IMR-90 (cell line): ENCODE data around the gene SPNS2. TPM values are rescaled to one million over a fixed set of nuclear protein-coding genes. Genes with fewer than 3 reads are reported as not detected.

Source experiments
- ATAC-seq: fragments of 200-7000 bp; cut with Tn5 transposase; 2 replicates; pipeline ENCODE4 v1.9.1; 2020; ENCODE audit warnings: low read depth, mild to moderate bottlenecking, moderate library complexity
- BruUV-seq: library from RNA; stranded (reverse); fragments of 400-500 nt; replicated peaks from 2 replicates; lab custom pipeline; 2021; lab: Mats Ljungman, UMichigan
- CTCF ChIA-PET: fragments of 300-600 bp; formaldehyde crosslinking; extraction: SDS; loops from one replicate; lab custom pipeline; 2021; ENCODE audit warnings: antibody characterized with exemption; lab: Yijun Ruan, JAX
- POLR2A ChIA-PET: fragments of 300-600 bp; sonication (Branson Sonifier 250); formaldehyde crosslinking; loops from one replicate; lab custom pipeline; 2022; ENCODE audit warnings: antibody characterized with exemption; ENCODE audit not compliant: unreplicated experiment; lab: Charles Lee
- DNase-seq: peaks from one replicate; pipeline ENCODE4 v3.0.0; 2013
- H2AFZ ChIP-seq: replicated peaks from 2 replicates; pipeline ENCODE3; 2013; ENCODE audit warnings: low read length, mild to moderate bottlenecking; ENCODE audit not compliant: poor library complexity
- H2AK5ac ChIP-seq: 2 replicates; pipeline ENCODE4 v1.6.1; 2013; ENCODE audit warnings: low read depth, low read length, inconsistent platforms
- H2AK9ac ChIP-seq: replicated peaks from 2 replicates; pipeline ENCODE3; 2013; ENCODE audit warnings: mild to moderate bottlenecking, low read depth, low read length, moderate library complexity; ENCODE audit not compliant: poor library complexity
- H2BK120ac ChIP-seq: 2 replicates; pipeline ENCODE4 v1.6.1; 2013; ENCODE audit warnings: low read depth, low read length, inconsistent platforms
- H2BK15ac ChIP-seq: 3 replicates; pipeline ENCODE4 v1.6.1; 2013; ENCODE audit warnings: low read depth, low read length, inconsistent platforms
- H2BK20ac ChIP-seq: 2 replicates; pipeline ENCODE4 v1.6.1; 2013; ENCODE audit warnings: low read depth, mild to moderate bottlenecking, inconsistent platforms, low read length, moderate library complexity
- H2BK5ac ChIP-seq: 2 replicates; pipeline ENCODE4 v1.6.1; 2013; ENCODE audit warnings: mild to moderate bottlenecking, low read depth, low read length, inconsistent platforms; ENCODE audit not compliant: poor library complexity, severe bottlenecking
- H3K14ac ChIP-seq: replicated peaks from 2 replicates; pipeline ENCODE4 v1.6.1; 2013; ENCODE audit warnings: low read depth, low read length, inconsistent platforms
- H3K18ac ChIP-seq: 2 replicates; pipeline ENCODE4 v1.6.1; 2013; ENCODE audit warnings: low read depth, low read length, control low read depth
- H3K23ac ChIP-seq: 2 replicates; pipeline ENCODE4 v1.6.1; 2013; ENCODE audit warnings: low read depth, low read length, inconsistent platforms
- H3K27ac ChIP-seq: 2 replicates; pipeline ENCODE4 v1.5.1; 2013; ENCODE audit warnings: mild to moderate bottlenecking, control low read depth, low read length; ENCODE audit not compliant: insufficient read depth
- H3K27me3 ChIP-seq: 2 replicates; pipeline ENCODE4 v1.6.1; 2013; ENCODE audit warnings: low read length; ENCODE audit not compliant: control insufficient read depth, insufficient read depth
- H3K36me3 ChIP-seq: 2 replicates; pipeline ENCODE4 v1.6.1; 2013; ENCODE audit warnings: low read length, mixed read lengths; ENCODE audit not compliant: control insufficient read depth, insufficient read depth
- H3K4ac ChIP-seq: 2 replicates; pipeline ENCODE4 v1.6.1; 2013; ENCODE audit warnings: low read depth, low read length, inconsistent platforms
- H3K4me1 ChIP-seq: 2 replicates; pipeline ENCODE4 v1.6.1; 2013; ENCODE audit warnings: low read length, mixed read lengths; ENCODE audit not compliant: control insufficient read depth, insufficient read depth
- H3K4me2 ChIP-seq: 2 replicates; pipeline ENCODE4 v1.6.1; 2013; ENCODE audit warnings: low read depth, mild to moderate bottlenecking, control low read depth, low read length, moderate library complexity
- H3K4me3 ChIP-seq: 2 replicates; pipeline ENCODE4 v1.5.1; 2013; ENCODE audit warnings: low read depth, mild to moderate bottlenecking, control low read depth, low read length, moderate library complexity; ENCODE audit not compliant: insufficient read depth
- H3K56ac ChIP-seq: 2 replicates; pipeline ENCODE4 v1.6.1; 2013; ENCODE audit warnings: low read length, inconsistent platforms; ENCODE audit not compliant: insufficient read depth; ENCODE audit errors: extremely low read depth
- H3K79me1 ChIP-seq, 2 experiments: 2 replicates each; pipeline ENCODE4 v1.6.1; 2013; ENCODE audit warnings: low read length in 2 of 2, inconsistent platforms in 1 of 2, low read depth in 1 of 2
- H3K9ac ChIP-seq: 2 replicates; pipeline ENCODE4 v1.6.1; 2013; ENCODE audit warnings: low read depth, low read length, control low read depth
- H3K9me1 ChIP-seq: 2 replicates; pipeline ENCODE4 v1.6.1; 2013; ENCODE audit warnings: low read length, inconsistent platforms; ENCODE audit not compliant: insufficient read depth
- H3K9me3 ChIP-seq: 2 replicates; pipeline ENCODE4 v1.6.1; 2013; ENCODE audit warnings: low read length; ENCODE audit not compliant: control insufficient read depth, insufficient read depth
- H4K20me1 ChIP-seq: 2 replicates; pipeline ENCODE4 v1.6.1; 2013; ENCODE audit warnings: low read length, inconsistent platforms; ENCODE audit not compliant: insufficient read depth
- H4K5ac ChIP-seq: 2 replicates; pipeline ENCODE4 v1.6.1; 2013; ENCODE audit warnings: mild to moderate bottlenecking, low read depth, low read length, control low read depth
- H4K8ac ChIP-seq, 2 experiments: 2 replicates each; pipeline ENCODE4 v1.6.1; 2013; ENCODE audit warnings: low read depth in 2 of 2, low read length in 2 of 2, control low read depth in 1 of 2, inconsistent platforms in 1 of 2
- H4K91ac ChIP-seq: 2 replicates; pipeline ENCODE4 v1.6.1; 2013; ENCODE audit warnings: low read depth, low read length, inconsistent platforms; ENCODE audit not compliant: insufficient read depth
- CHD1 ChIP-seq: IDR thresholded peaks from 2 replicates; pipeline ENCODE4 v1.6.1; 2012; ENCODE audit warnings: low read depth, low read length, improper control_type of control experiment
- CTCF ChIP-seq: conservative IDR thresholded peaks from 2 replicates; pipeline ENCODE4 v1.5.1; 2012; ENCODE audit warnings: mild to moderate bottlenecking, low read depth, low read length, improper control_type of control experiment
- MXI1 ChIP-seq: IDR thresholded peaks from 2 replicates; pipeline ENCODE4 v1.6.1; 2012; ENCODE audit warnings: low read depth, mild to moderate bottlenecking, low read length, moderate library complexity, borderline replicate concordance
- NFE2L2 ChIP-seq: fragments of 150-350 bp; IDR thresholded peaks from 2 replicates; pipeline ENCODE4 v1.6.1; 2016; ENCODE audit warnings: low read depth, mild to moderate bottlenecking, low read length
- RFX5 ChIP-seq: IDR thresholded peaks from 2 replicates; pipeline ENCODE4 v1.8.0; 2012; ENCODE audit warnings: low read depth, mild to moderate bottlenecking, low read length, moderate library complexity
- WGBS, 2 experiments: methylation state at CpG; one replicate each; pipeline versions ENCODE4 v1.1.5 to v1.1.7; 2013; ENCODE audit warnings: missing lambda C conversion rate in 2 of 2; ENCODE audit not compliant: insufficient read length in 1 of 2; ENCODE audit errors: extremely low coverage in 2 of 2; 5-methylcytosine and 5-hydroxymethylcytosine counted together
- dilution Hi-C: fragments of 300-500 bp; cut with HindIII; formaldehyde crosslinking; loops from one replicate; pipeline ENCODE4 v1.14.3; 2018; ENCODE audit warnings: low sequenced_read_pairs; ENCODE audit not compliant: unreplicated experiment
- in situ Hi-C: fragments of 300-500 bp; cut with MboI; formaldehyde crosslinking; loops from 3 replicates; pipeline ENCODE4 v1.14.3; 2019; ENCODE audit warnings: low sequenced_read_pairs, inconsistent platforms, mixed read lengths
- intact Hi-C: fragments of 100-400 bp; cut with micrococcal nuclease; formaldehyde crosslinking; loops from 2 replicates; pipeline ENCODE4 v1.10.0; 2022
- polyA plus RNA-seq, 3 experiments: library from polyadenylated mRNA; depleted of rRNA; stranded (reverse); fragments of >200 nt; gene quantifications; 2 replicates each; pipeline ENCODE4 v1.2.3, GENCODE V29; 2012; ENCODE audit warnings: low replicate concordance in 1 of 3
- total RNA-seq: library from RNA; depleted of rRNA; stranded (reverse); fragments of >200 nt; gene quantifications from 2 replicates; pipeline ENCODE4 v1.2.3, GENCODE V29; 2012

The SPNS2 gene
- total and polyA plus RNA-seq, 2 of the 4 experiments (the other 2 are of a cell fraction) = under 0.01 TPM; not detected in 1

GRCh38 chr17:4559139-4559791, 60.6 kb downstream of the SPNS2 start:
- dilution Hi-C loops = no loop called here
- intact Hi-C loops = loop anchor here (5.0 kb wide), 1 partner anchor 137 kb away; no protein-coding TSS in a partner anchor
- ATAC-seq (no peak), DNase-seq (no peak)
- TF ChIP-seq CTCF (no peak), CHD1 (no peak), NFE2L2 (no peak), MXI1 (no peak), RFX5 (no peak)
- Histone ChIP-seq H2AK5ac (no peak overlapping the region), H2BK15ac (no peak overlapping the region), H3K4ac (no peak overlapping the region), H3K79me1 (peaks cover 3 to 9% of the 10 kb centered on the region in 2 experiments), H3K4me3 (no peak overlapping the region), H3K4me1 (peaks cover 5% of the 10 kb centered on the region), H4K5ac (no peak overlapping the region), H4K8ac (no peak overlapping the region), H2BK5ac (no peak overlapping the region), H3K14ac (no peak overlapping the region), H3K56ac (no peak overlapping the region), H4K20me1 (no peaks in the 10 kb centered on the region), H3K27ac (no peak overlapping the region), H3K4me2 (no peak overlapping the region), H3K9ac (no peak overlapping the region), H4K91ac (no peak overlapping the region), H3K36me3 (no peaks in the 10 kb centered on the region), H3K9me1 (no peaks in the 10 kb centered on the region), H2AK9ac (no peak overlapping the region), H3K9me3 (no peaks in the 10 kb centered on the region), H2BK120ac (no peak overlapping the region), H2AFZ (no peak overlapping the region), H3K23ac (no peak overlapping the region), H2BK20ac (no peak overlapping the region), H3K18ac (no peak overlapping the region), H3K27me3 (peaks cover 5% of the 10 kb centered on the region; the same call in 1 of the 2 replicates)
- 67% methylated on average over 9 of the region's 17 CpGs; no CpG with 5 or more reads in 1 of the 2 experiments for WGBS, 2 experiments
- ChIA-PET CTCF (interaction anchor here (0.5 kb wide), 1 partner anchor 10 kb away, joined by 3 read pairs; no protein-coding TSS in a partner anchor), POLR2A (no interaction called here)
- no TSS peak for BruUV-seq
- in situ Hi-C loops = loop anchor here (10.0 kb wide), 1 partner anchor 64 kb away; the partner anchor contains the start of gene SPNS2
